GM21390 (cell line): ENCODE data around the gene GHDC.
"Not testable (repeated sequence)": the region's sequence is repeated elsewhere in the genome, so short reads cannot be mapped to it uniquely, and the experiment has no call there.

Experiments
- ATAC-seq: cut with Tn5 transposase; IDR thresholded peaks from one replicate; pipeline ENCODE4 v1.9.1; 2021; ENCODE audit not compliant: unreplicated experiment

Gene GHDC, protein sequence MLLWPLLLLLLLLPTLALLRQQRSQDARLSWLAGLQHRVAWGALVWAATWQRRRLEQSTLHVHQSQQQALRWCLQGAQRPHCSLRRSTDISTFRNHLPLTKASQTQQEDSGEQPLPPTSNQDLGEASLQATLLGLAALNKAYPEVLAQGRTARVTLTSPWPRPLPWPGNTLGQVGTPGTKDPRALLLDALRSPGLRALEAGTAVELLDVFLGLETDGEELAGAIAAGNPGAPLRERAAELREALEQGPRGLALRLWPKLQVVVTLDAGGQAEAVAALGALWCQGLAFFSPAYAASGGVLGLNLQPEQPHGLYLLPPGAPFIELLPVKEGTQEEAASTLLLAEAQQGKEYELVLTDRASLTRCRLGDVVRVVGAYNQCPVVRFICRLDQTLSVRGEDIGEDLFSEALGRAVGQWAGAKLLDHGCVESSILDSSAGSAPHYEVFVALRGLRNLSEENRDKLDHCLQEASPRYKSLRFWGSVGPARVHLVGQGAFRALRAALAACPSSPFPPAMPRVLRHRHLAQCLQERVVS

DNA sequence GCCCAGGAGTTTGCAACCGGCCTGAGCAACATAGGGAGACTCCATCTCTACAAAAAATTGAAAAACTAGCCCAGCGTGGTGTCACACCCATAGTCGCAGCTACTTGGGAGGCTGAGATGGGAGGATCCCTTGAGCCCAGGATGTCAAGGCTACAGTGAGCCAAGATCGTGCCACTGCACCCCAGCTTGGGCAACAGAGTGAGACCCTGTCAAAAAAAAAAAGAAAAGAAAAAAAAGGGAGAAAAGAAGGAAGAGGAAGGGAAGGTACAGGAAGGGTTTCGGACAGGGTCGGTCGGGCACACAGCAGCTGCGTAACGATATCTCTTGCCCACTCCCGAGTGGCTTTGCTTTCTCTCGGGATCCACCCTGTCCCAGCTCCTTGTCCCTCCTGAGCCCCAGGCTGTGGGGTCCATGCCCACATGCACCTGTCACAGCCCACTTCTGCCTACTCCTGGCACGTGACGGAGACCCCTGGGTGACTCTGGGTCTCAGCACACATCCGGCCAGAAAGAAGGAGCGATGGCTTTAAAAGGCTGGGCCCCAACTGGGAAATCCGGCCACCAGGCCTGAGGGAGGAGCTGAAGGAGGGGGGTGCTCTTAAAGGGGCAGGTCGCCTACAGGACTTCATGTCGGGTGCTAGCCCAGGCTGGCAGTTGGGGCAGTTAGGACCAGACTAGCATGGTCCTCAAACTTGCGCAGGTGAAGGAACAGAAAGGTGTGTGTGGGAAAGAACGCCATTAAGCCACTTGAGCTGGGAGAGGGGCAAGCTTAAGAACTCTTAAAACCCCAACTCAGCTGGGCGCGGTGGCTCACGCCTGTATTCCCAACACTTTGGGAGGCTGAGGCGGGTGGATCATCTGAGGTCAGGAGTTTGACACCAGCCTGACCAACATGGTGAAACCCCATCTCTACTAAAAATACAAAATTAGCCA lies at the start of gene GHDC:
Gene GHDC (minus strand): TSS at position 526 of the 931 bp plus-strand sequence. CDS start 913 bp downstream, outside the sequence.
- ATAC-seq = peak; percentile 87

DNA sequence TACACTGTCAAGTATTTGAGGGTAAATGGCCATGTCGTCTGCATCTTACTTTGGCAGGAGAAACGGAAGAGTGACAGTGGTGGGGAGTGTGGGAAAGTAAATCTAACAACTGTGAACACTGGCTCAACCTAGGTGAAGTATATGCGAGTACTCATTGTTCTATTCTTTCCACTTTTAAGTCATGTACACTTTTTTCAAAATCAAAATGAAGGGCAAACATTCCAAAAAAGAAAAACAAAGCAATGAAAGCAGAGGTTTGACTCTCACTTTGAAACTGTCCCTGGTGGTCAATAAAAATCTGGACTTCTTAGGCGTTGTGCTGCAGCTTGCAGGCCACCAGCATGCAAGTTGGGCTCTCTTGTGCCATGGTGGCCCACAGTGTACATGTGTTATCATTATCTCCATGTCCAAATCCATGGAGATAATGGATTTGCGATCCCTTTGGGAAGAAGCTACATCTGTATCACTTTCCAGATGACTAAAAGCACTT lies 49.2 kb upstream of the GHDC start:
- ATAC-seq = no peak

DNA sequence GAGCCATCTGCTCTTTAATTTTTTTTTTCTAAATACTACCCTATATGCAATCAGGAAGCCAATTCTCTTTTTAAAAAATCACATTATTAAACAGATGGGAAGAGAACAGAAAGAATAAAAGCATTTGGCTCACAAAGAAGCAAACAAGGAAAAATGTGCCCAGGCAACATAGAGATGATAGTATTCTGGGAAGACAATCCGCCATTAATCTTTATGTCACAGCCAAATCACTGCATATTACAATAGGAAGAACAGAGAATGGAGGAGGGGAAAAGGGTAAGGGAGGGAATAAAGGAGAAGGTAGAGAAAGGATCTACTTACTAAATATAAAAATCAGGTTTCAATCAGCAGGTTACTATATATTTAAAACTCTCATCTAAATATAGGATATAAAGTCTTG lies 47.6 kb upstream of the GHDC start:
- ATAC-seq = no peak

DNA sequence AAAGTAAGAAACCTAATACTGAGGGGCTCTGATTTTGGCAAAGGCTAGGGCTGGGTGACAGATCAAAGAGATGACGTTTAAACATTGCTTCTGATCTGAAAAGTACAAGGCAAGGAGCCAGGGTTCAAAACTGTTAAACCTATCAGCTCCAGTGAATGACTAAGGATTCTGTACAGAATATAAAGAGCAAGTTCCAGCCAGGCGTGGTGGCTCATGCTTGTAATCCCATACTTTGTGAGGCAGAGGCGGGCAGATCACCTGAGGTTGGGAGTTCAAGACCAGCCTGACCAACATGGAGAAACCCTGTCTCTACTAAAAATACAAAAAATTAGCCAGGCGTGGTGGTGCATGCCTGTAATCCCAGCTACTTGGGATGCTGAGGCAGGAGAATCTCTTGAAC lies 46.6 kb upstream of the GHDC start:
- not testable (repeated sequence) for ATAC-seq

DNA sequence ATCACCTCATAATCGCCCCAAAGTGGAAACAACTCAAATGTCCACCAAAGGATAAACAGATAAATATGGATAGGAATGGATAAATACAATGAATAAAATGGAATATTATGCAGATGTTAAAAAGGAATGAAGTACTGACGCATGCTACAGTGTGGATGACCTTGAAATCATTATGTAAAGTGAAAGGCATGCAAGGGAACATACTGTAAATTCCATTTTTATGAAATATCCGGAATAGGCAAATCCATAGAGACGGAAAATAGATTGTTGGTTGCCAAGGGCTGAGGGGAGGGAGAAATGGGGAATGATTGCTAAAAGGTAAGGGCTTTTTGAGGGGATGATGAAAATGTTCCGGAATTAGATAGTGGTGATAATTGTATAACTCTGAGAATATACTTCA lies 45.9 kb upstream of the GHDC start:
- no peak for ATAC-seq

DNA sequence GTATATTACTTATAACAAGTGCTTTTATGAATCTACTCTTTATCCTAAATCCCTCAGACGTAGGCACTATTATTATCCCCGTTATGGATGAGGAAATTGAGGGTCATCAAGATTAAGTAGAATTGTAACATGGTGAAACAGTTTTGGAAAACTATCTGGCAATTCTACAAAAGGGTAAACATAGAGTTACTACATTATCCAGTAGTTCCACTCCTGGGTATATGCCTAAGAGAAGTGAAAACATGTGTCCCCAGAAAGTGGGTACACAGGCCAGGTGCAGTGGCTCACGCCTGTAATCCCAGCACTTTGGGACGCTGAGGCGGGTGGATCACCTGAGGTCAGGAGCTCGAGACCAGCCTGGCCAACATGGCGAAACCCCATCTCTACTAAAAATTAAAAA lies 45.3 kb upstream of the GHDC start:
- ATAC-seq = not testable (repeated sequence)

DNA sequence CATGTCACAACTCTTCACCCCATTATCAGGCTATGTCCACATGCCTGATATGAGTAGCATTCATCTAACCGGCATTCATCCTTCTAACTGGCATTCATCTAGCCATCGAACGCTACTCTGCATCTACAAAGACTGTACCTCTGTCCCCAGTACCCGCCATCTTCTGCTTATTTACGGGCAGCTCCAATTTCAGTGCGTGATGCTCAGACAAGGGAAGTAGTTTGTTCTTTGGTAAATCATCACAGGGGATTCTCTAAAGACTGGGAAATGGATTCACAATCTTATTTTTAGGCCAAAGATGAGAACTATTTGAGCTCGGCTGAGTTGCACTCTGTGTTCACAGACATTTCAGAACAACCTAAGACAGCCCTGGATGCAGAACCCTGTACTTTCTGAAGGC lies 42.5 kb upstream of the GHDC start:
- no peak for ATAC-seq

DNA sequence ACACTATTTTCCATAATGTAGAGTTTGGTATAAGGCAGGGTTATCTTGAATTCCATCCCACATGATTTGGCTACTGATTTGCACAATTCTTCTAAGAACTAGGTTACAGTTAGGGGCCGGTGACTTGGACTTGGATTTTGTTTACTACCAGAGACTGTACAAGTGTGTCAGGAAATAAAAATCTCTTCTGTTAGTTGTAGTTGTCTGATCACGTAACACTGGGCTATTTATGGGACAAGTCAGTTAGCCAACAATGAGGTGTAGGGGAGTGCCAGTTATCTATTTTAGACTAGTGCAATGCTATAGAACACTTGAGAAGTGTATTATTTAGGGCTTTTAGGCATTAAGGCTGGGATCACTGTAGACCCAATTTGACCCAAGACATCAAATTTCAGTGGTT lies 39.7 kb upstream of the GHDC start:
- no peak for ATAC-seq

DNA sequence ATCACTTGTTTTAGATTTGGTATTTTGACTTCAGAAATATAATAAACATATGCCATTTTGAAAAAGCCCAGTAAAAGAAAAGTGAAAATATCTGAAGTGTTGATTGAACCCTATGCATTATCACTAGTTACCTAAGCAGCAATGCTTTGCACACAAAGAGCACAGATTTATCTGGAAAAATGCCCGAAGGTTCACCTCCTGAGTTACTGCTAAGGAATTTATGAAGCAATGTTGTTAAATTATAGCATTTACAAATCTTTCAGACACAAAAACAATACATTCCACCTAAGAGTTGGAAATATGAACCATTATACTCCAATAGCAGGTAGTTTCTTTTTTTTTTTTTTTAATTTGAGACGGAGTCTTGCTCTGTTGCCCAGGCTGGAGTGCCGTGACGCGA lies 38.9 kb upstream of the GHDC start:
- ATAC-seq = no peak

DNA sequence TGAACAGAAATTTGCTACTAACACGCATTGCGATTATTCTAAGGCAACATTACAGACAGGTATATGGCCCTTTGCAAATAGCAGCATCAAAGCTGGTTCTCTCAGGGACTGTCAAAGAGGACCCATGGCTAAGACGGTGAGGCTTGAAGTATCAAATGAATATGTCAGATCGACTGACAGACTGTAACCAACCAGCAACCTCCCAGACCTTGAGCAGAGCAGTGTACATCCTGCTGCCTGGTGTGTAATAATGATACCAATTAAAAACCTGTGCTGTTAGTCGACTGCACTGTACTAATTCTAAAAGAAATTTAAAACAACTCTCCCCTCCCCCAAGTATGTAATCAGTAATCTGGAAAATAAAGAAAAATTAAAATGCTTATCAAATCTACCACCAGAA lies 35.9 kb upstream of the GHDC start:
- ATAC-seq = no peak

DNA sequence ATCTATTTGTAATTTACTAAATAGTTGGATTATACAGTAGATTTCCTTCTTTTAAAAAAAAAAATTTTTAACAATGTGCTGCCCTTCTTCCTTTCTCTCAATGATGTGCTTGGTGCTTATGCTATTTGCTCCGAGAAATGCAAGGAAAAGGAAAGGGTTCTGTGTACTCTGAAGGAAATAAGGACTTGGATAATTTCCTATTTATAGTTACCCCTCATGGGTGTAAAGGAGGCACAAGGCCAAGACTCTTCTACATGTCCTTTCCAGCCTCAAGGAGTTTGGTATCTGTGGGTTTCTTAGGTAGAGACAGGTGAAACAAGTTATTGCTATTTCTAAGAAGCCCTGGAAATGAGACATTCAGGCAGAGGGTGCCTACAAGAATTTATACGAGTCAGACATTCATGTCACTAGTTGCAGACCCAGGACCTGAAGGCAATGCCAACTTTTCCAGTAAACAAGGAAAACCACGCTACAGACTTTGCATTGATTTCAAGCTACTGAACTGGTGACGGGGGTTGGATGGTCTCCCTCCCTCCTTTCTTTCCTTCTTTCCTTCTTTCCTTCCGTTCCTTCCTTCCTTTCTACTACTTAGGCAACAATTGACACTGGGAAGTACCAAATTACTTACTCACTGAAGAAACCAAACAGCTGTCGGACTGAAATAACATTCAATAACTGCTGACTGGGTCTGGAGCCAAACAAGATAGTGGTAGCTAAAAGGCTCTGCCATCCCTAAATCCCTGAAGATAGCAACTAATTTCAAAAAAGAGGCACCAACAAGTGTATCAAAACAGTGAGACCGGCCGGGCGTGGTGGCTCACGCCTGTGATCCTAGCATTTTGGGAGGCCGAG lies 33.8 kb upstream of the GHDC start:
- ATAC-seq = no peak

DNA sequence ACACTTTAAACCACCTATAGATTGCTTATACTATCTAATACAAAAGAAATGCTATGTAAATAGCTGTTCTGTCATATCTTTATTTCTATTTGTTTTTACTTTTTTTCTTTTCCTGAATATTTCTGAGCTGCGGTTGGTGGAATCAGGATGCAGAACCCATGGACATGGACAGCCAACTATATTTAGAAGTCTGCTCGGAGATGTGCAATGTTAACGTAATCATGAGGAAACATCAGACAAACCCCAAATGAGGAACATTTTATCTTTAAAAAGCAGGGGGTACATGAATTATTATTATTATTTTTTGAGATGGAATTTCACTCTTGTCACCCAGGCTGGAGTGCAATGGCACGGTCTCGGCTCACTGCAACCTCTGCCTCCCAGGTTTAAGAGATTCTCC lies 31.4 kb upstream of the GHDC start:
- ATAC-seq = no peak

DNA sequence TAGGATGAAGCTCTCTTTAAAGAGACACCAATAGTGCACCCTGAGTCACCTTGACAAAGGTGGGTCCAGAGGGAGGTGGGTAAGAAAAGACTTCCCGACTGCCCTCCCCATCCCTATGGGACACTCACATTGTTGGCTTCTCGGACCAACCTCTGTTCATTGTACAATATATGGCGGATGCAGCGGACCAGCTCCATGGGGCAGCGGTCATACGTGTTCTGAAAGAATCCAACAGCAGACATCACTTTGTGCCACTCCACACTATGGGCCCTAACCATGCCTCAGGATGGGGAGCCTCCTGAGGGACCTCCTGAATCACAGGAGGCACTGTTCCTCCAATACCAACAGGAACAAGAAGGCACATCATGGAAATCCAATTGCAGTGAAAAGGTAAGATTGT lies 30.4 kb upstream of the GHDC start:
- no peak for ATAC-seq

DNA sequence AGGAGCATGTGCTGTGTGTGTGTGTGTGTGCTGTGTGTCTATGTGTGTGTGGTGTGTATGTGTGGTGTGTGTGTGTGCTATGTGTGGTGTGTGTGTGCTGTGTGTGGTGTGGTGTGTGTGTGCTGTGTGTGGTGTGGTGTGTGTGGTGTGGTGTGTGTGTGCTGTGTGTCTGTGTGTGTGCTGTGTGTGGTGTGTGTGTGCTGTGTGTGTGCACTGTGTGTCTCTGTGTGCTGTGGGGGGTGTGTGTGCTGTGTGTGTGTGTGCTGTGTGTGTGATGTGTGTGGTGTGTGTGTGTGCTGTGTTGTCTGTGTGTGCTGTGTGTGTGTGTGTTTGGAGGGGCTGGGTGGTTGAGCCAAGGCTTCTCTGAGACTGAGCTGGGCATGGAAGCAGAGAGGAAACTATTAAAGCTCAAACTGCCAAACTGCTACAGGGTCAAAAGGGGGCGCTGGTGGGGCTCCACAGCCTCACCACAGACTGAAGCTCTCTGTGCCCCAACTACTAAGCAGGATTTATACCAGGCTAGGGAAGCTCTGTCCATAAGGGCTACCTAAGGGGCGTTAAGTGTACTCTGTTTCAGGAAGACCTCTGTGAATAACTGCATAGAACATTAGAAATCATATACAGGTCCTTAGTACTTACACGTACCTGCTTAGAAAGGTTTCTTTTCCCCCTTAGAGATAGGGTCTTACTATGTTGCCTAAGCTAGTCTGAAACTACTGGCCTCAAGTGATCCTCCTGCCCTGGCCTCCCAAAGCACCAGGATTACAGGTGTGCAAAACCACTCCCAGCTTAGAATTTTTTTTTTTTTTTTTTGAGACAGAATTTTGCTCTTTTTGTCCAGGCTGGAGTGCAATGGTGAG lies 27.8 kb upstream of the GHDC start:
- no peak for ATAC-seq

DNA sequence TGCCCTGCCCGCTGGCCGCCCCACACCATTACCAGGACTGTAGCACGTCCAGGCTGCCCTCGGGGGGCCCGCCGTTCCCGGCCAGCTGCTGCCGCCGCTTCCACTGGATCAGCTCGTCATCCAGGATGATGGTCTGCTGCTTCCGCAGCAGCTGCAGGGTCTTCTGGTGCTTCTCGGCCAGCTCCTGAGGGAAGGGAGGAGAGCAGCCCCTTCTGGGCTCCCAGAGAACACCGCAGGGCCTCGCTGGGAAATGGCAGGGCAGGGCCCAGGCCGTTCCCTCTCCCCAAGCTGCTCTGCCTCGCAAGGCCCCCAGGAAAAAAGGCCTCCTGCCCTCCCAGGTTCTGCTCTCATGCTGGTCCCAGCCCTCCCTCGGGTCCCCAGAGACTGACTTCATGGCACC lies 25.0 kb upstream of the GHDC start:
- ATAC-seq = not testable (repeated sequence)

DNA sequence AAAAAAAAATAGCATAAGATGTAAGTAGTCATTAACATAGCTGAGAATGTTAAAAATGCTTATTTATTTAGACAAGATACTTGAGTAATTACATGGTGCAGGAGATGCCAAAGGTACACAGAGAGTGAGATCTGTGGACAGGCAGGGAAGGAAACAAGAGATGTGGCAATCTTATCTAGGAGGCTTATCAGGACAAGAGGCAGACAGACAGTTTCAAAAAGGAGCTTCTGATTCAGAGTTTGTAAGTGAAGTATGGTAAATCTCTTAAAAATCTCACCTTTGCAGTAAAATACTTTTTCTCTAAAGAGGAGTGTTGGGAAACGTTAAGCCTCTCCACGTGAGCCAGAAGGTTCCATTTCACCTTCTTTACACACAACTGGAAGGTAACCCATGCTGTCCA lies 19.9 kb upstream of the GHDC start:
- ATAC-seq = no peak

DNA sequence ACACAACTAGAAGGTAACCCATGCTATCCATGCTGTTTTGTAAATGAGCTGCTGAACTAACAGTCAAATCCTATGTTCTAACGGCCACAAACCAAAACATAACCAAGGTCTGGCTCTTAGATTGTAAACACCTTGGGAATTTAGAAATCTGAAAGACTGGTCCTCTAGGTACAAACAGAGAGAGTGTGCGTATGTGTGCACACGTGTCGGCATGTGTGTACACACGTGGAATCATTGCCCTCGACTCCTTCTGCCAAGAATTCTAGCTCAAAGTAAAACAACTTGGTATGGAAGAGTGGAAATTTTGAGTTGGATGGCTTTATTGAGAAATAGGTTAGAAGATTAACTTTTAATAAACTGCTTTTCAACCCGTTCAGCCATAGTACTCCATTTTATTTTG lies 18.1 kb upstream of the GHDC start:
- no peak for ATAC-seq

DNA sequence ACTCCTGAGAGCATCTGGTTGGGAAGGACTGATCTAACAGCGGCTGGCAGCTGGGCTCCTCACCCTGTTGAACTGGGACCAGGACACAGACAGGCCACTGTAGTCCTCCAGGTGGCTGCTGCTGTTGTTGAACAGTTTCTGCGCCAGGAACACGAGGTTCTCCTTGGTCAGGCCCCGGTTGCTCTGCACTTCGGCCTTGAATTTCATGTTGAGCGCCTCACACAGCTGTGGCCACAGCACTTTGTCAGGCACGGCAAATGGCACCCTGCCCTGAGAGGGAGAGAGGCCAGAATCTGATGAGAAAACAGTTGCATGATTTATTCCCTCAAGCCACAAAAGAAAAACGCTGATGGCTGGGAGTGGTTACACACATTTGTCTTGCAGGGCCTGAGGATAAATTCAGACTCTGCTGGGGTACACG lies 17.6 kb upstream of the GHDC start:
- ATAC-seq = not testable (repeated sequence)

DNA sequence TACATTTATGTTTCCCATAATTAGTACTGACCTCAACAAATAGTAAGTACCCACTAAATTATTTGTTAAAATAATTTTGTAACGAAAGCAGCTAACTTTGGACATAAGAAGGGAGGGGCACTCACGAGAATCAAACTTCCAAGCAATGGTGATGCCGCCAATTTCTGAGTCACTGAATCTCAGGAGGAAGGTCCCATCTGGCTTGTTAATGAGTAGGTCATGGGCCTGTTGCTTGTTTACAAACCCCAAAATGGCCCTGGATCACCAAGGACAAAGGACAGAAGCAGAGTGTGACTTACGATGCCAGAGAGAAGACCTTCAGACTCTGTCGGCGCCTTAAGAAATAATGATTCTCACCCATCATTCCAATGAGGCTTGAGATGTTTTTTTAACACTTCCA lies 15.8 kb upstream of the GHDC start:
- no peak for ATAC-seq

DNA sequence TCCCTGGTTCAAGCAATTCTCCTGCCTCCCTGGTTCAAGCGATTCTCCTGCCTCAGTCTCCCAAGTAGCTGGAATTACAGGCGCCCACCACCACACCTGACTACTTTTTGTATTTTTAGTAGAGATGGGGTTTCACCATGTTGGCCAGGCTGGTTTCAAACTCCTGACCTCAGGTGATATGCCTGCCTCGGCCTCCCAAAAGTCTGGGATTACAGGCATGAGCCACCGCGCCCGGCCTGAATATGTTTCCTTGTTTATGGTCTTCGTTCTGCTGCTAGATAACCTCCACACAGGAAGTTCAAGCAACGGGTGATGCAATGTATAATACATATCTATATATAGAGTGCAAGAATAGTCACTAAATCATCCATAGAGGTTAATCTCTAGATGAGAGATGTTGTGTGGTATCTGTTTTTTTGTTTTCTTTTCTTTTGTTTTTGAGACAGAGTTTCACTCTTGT lies 11.9 kb upstream of the GHDC start:
- not testable (repeated sequence) for ATAC-seq
